ENCODE measurements around the gene FIGNL1. TPM values are rescaled to one million over a fixed set of nuclear protein-coding genes. Genes with fewer than 3 reads are reported as not detected.

FIGNL1 gene
- total and polyA plus RNA-seq, 2 donors (not counting 1 experiment from before 2014, with no cell fraction given) = 3.6 to 24.5 TPM

DNA sequence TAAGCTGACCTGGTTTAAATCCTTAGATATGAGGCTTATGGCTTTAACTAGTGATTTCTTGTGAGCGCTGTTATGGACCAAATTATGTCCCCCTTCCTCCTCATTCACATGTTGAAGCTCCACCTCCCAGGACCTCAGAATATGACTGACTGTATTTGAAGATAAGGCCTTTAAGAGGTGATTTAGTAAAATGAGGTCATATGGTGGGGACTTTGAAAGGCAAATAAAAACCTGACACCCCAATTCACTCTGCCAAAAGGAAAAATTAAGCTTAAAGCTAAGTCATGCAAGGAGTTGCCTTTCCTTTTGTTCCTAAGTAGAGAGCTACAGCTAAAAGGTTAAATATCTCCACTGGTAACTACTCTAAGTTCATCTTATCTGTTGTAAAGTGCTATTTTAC is 36.4 kb upstream of the FIGNL1 start:
- Histone ChIP-seq H3K27ac (ENCODE audit: low read length in 2 of 2) (no peak overlapping the region), H3K9me3 (ENCODE audit: control extremely low read depth in 1 of 3, control insufficient read depth in 2 of 3, insufficient read depth in 1 of 3, low read length in 2 of 3) (peaks cover 0 to 4% (median 0%) of the 10 kb centered on the region in 3 donors), H3K79me2 (ENCODE audit: control insufficient read depth, insufficient read depth, low read length) (no peaks in the 10 kb centered on the region), H3K4me2 (replicated peaks; ENCODE audit: low read depth, low read length, poor library complexity, severe bottlenecking) (no peak overlapping the region), H4K20me1 (ENCODE audit: control insufficient read depth, insufficient read depth, low read length, poor library complexity, severe bottlenecking) (no peaks in the 10 kb centered on the region), H2AFZ (ENCODE audit: insufficient read depth, low read depth, low read length, poor library complexity, severe bottlenecking) (no peak overlapping the region), H3K4me1 (ENCODE audit: control insufficient read depth in 2 of 2, insufficient read depth in 2 of 2, low read length in 2 of 2) (no peaks in the 10 kb centered on the region), H3K27me3 (replicated peaks in 1 of 4; ENCODE audit: control extremely low read depth in 1 of 4, control insufficient read depth in 3 of 4, insufficient read depth in 4 of 4, low read length in 3 of 4) (no peaks in the 10 kb centered on the region), H3K36me3 (replicated peaks in 1 of 2; ENCODE audit: control extremely low read depth in 1 of 2, control insufficient read depth in 1 of 2, extremely low read depth in 1 of 2, insufficient read depth in 2 of 2, low read length in 1 of 2) (no peaks in the 10 kb centered on the region), H3K4me3 (ENCODE audit: control extremely low read depth in 1 of 5, extremely low read depth in 1 of 5, insufficient read depth in 1 of 5, low read depth in 2 of 5, low read length in 4 of 5) (no peak overlapping the region), H3K9ac (ENCODE audit: low read length) (no peak overlapping the region)
- ChIA-PET CTCF (no interaction called here), POLR2A (no interaction called here)
- Mint-ChIP-seq H3K4me1 (no peaks in the 10 kb centered on the region), H3K27ac (no peak overlapping the region), H3K9me3 (ENCODE audit: insufficient read depth) (no peaks in the 10 kb centered on the region), H3K4me3 (no peak overlapping the region), H3K27me3 (peaks cover 9% of the 10 kb centered on the region)
- ATAC-seq (ENCODE audit: low read depth) (no peak), DNase-seq (no peak)
- TF ChIP-seq EZH2 (IDR thresholded peaks at IDR 0.05; ENCODE audit: borderline replicate concordance, insufficient read depth, low read depth, low read length, poor library complexity, severe bottlenecking) = no peak
- no peak for TF ChIP-seq CTCF (IDR thresholded peaks at IDR 0.05)
- no CpG with 5 or more reads among the region's 1 CpG for WGBS (ENCODE audit: insufficient coverage)
- intact Hi-C loops (cut with micrococcal nuclease) = no loop called here

DNA sequence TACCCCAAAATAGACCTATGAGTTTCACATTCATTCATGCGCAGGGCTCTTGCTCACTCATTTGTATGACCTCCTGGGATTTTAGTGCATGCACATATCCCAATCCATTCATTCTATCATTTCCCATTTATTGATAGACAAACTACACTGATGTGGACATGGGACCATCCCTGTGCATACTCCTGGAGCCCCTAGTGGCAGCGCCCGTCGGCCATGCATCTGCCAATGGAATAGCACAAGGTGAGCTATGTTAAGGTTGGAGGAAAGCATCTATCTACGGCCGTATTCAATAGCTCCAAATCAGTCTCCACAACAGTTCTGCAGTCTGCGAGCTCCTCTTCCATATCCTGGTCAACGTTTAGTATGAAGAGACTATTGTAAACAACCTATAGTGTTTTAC is 31.7 kb upstream of the FIGNL1 start:
- peaks cover 11% of the 10 kb centered on the region for H3K27me3 Mint-ChIP-seq
- no peaks in the 10 kb centered on the region for H3K9me3 Mint-ChIP-seq (ENCODE audit: insufficient read depth)
- no peak overlapping the region for H3K4me3 ChIP-seq (ENCODE audit: control extremely low read depth in 1 of 5, extremely low read depth in 1 of 5, insufficient read depth in 1 of 5, low read depth in 2 of 5, low read length in 4 of 5)
- H3K4me1 Mint-ChIP-seq = no peaks in the 10 kb centered on the region
- DNase-seq = no peak
- H3K27me3 ChIP-seq (replicated peaks in 1 of 4; ENCODE audit: control extremely low read depth in 1 of 4, control insufficient read depth in 3 of 4, insufficient read depth in 4 of 4, low read length in 3 of 4) = no peaks in the 10 kb centered on the region
- TF ChIP-seq EZH2 (IDR thresholded peaks at IDR 0.05; ENCODE audit: borderline replicate concordance, insufficient read depth, low read depth, low read length, poor library complexity, severe bottlenecking) = no peak
- TF ChIP-seq CTCF (IDR thresholded peaks at IDR 0.05) = no peak
- H3K79me2 ChIP-seq (ENCODE audit: control insufficient read depth, insufficient read depth, low read length) = no peaks in the 10 kb centered on the region
- intact Hi-C loops (cut with micrococcal nuclease) = no loop called here
- H2AFZ ChIP-seq (ENCODE audit: insufficient read depth, low read depth, low read length, poor library complexity, severe bottlenecking) = no peak overlapping the region
- no peak overlapping the region for H3K4me3 Mint-ChIP-seq
- H3K9me3 ChIP-seq (ENCODE audit: control extremely low read depth in 1 of 3, control insufficient read depth in 2 of 3, insufficient read depth in 1 of 3, low read length in 2 of 3) = no peaks in the 10 kb centered on the region
- ChIA-PET POLR2A (no interaction called here), CTCF (no interaction called here)
- no peak overlapping the region for H3K27ac ChIP-seq (ENCODE audit: low read length in 2 of 2)
- no peaks in the 10 kb centered on the region for H3K4me1 ChIP-seq (ENCODE audit: control insufficient read depth in 2 of 2, insufficient read depth in 2 of 2, low read length in 2 of 2)
- no peaks in the 10 kb centered on the region for H3K36me3 ChIP-seq (replicated peaks in 1 of 2; ENCODE audit: control extremely low read depth in 1 of 2, control insufficient read depth in 1 of 2, extremely low read depth in 1 of 2, insufficient read depth in 2 of 2, low read length in 1 of 2)
- H3K4me2 ChIP-seq (replicated peaks; ENCODE audit: low read depth, low read length, poor library complexity, severe bottlenecking) = no peak overlapping the region
- H3K27ac Mint-ChIP-seq = no peak overlapping the region
- no peak for ATAC-seq (ENCODE audit: low read depth)
- no peak overlapping the region for H3K9ac ChIP-seq (ENCODE audit: low read length)
- H4K20me1 ChIP-seq (ENCODE audit: control insufficient read depth, insufficient read depth, low read length, poor library complexity, severe bottlenecking) = no peaks in the 10 kb centered on the region
- 100% methylated on average over 1 of the region's 8 CpGs for WGBS (ENCODE audit: insufficient coverage)

All from B cell (primary cell).